ENCODE results near the gene TMEM91. TPM values are rescaled to one million over a fixed set of nuclear protein-coding genes. Genes with fewer than 3 reads are reported as not detected.

Gene TMEM91
- total and polyA plus RNA-seq, 2 donors (not counting 1 experiment from before 2014, with no cell fraction given) = 3.7 to 9.7 TPM

- Histone ChIP-seq H2AFZ (ENCODE audit: low read length) (no peak overlapping the region), H3K36me3 (ENCODE audit: control insufficient read depth, insufficient read depth, low read length) (peaks cover 5% of the 10 kb centered on the region), H3K4me1 (ENCODE audit: control insufficient read depth, extremely low read depth, insufficient read depth, low read length) (no peaks in the 10 kb centered on the region), H3K4me3 (replicated peaks in 1 of 4; ENCODE audit: control extremely low read depth in 1 of 4, insufficient read depth in 1 of 4, low read depth in 3 of 4, low read length in 4 of 4) (no peak overlapping the region), H3K9ac (ENCODE audit: insufficient read depth, low read length) (no peak overlapping the region), H3K27ac (ENCODE audit: insufficient read depth, low read length) (no peak overlapping the region), H3K27me3 (ENCODE audit: control insufficient read depth, insufficient read depth, low read length) (no peaks in the 10 kb centered on the region), H3K4me2 (ENCODE audit: extremely low read depth, insufficient read depth, low read length) (no peak overlapping the region), H3K79me2 (ENCODE audit: control insufficient read depth, insufficient read depth, low read length) (no peaks in the 10 kb centered on the region), H3K9me3 (ENCODE audit: control insufficient read depth, insufficient read depth, low read depth, low read length) (no peaks in the 10 kb centered on the region), H4K20me1 (ENCODE audit: control insufficient read depth, extremely low read depth, insufficient read depth, low read length) (no peaks in the 10 kb centered on the region)
- no peak for DNase-seq (ENCODE audit: low read depth in 2 of 2)
- TF ChIP-seq EZH2 (IDR thresholded peaks at IDR 0.05; ENCODE audit: low read length, missing control alignments) (no peak), CTCF (conservative IDR thresholded peaks at IDR 0.05 in 1 of 2, IDR thresholded peaks at IDR 0.05 in 1 of 2; ENCODE audit: low read depth in 1 of 2, low read length in 2 of 2) (no peak)
These were observed 41.5 kb upstream of the TMEM91 start for GRCh38 chr19:41334793-41335192.

- Histone ChIP-seq H3K79me2 (ENCODE audit: control insufficient read depth, insufficient read depth, low read length) (no peaks in the 10 kb centered on the region), H4K20me1 (ENCODE audit: control insufficient read depth, extremely low read depth, insufficient read depth, low read length) (no peaks in the 10 kb centered on the region), H3K36me3 (ENCODE audit: control insufficient read depth, insufficient read depth, low read length) (peaks cover 5% of the 10 kb centered on the region)
These were observed 40.9 kb upstream of the TMEM91 start for GRCh38 chr19:41335467-41335866.

GRCh38 chr19:41339936-41340335 lies 36.4 kb upstream of the TMEM91 start:
- no peak overlapping the region for H3K27ac ChIP-seq (ENCODE audit: insufficient read depth, low read length)
- no peaks in the 10 kb centered on the region for H3K4me1 ChIP-seq (ENCODE audit: control insufficient read depth, extremely low read depth, insufficient read depth, low read length)
- peak in 1 of 2 donors; percentile 67 for DNase-seq (ENCODE audit: low read depth in 2 of 2)
- no peaks in the 10 kb centered on the region for H3K79me2 ChIP-seq (ENCODE audit: control insufficient read depth, insufficient read depth, low read length)
- no peak overlapping the region for H3K4me3 ChIP-seq (replicated peaks in 1 of 4; ENCODE audit: control extremely low read depth in 1 of 4, insufficient read depth in 1 of 4, low read depth in 3 of 4, low read length in 4 of 4)
- H4K20me1 ChIP-seq (ENCODE audit: control insufficient read depth, extremely low read depth, insufficient read depth, low read length) = no peaks in the 10 kb centered on the region
- no peaks in the 10 kb centered on the region for H3K9me3 ChIP-seq (ENCODE audit: control insufficient read depth, insufficient read depth, low read depth, low read length)
- H3K36me3 ChIP-seq (ENCODE audit: control insufficient read depth, insufficient read depth, low read length) = peaks cover 5% of the 10 kb centered on the region
- TF ChIP-seq CTCF (conservative IDR thresholded peaks at IDR 0.05 in 1 of 2, IDR thresholded peaks at IDR 0.05 in 1 of 2; ENCODE audit: low read depth in 1 of 2, low read length in 2 of 2) (no peak), EZH2 (IDR thresholded peaks at IDR 0.05; ENCODE audit: low read length, missing control alignments) (no peak)
- H3K9ac ChIP-seq (ENCODE audit: insufficient read depth, low read length) = no peak overlapping the region
- no peaks in the 10 kb centered on the region for H3K27me3 ChIP-seq (ENCODE audit: control insufficient read depth, insufficient read depth, low read length)
- no peak overlapping the region for H2AFZ ChIP-seq (ENCODE audit: low read length)
- no peak overlapping the region for H3K4me2 ChIP-seq (ENCODE audit: extremely low read depth, insufficient read depth, low read length)

More at GRCh38 chr19:41335467-41335866, 40.9 kb upstream of the TMEM91 start:
- Histone ChIP-seq H2AFZ (ENCODE audit: low read length) (no peak overlapping the region), H3K4me2 (ENCODE audit: extremely low read depth, insufficient read depth, low read length) (no peak overlapping the region), H3K27me3 (ENCODE audit: control insufficient read depth, insufficient read depth, low read length) (no peaks in the 10 kb centered on the region), H3K9ac (ENCODE audit: insufficient read depth, low read length) (no peak overlapping the region), H3K9me3 (ENCODE audit: control insufficient read depth, insufficient read depth, low read depth, low read length) (no peaks in the 10 kb centered on the region), H3K27ac (ENCODE audit: insufficient read depth, low read length) (no peak overlapping the region), H3K4me1 (ENCODE audit: control insufficient read depth, extremely low read depth, insufficient read depth, low read length) (no peaks in the 10 kb centered on the region), H3K4me3 (replicated peaks in 1 of 4; ENCODE audit: control extremely low read depth in 1 of 4, insufficient read depth in 1 of 4, low read depth in 3 of 4, low read length in 4 of 4) (no peak overlapping the region)
- no peak for DNase-seq (ENCODE audit: low read depth in 2 of 2)
- TF ChIP-seq EZH2 (IDR thresholded peaks at IDR 0.05; ENCODE audit: low read length, missing control alignments) (no peak), CTCF (conservative IDR thresholded peaks at IDR 0.05 in 1 of 2, IDR thresholded peaks at IDR 0.05 in 1 of 2; ENCODE audit: low read depth in 1 of 2, low read length in 2 of 2) (no peak)

Data from fibroblast of lung (primary cell).